OCI-LY1 (cell line): Measurements from ENCODE around the gene RSRC2.
"Not testable (repeated sequence)": the region's sequence is repeated elsewhere in the genome, so short reads cannot be mapped to it uniquely, and the experiment has no call there.

ENCODE experiments used
- H2AFZ ChIP-seq: fragments of 200-600 bp; sonication (generic), shearing (Covaris generic); 2 replicates; pipeline ENCODE4 v1.6.0; 2014; ENCODE audit warnings: antibody characterized with exemption, mild to moderate bottlenecking, low read length
- H3F3A ChIP-seq: fragments of 200-600 bp; sonication (generic), shearing (Covaris generic); 2 replicates; pipeline ENCODE4 v1.6.0; 2014; ENCODE audit warnings: mild to moderate bottlenecking, antibody characterized with exemption, low read length, moderate library complexity; ENCODE audit not compliant: insufficient read depth
- H3K27ac ChIP-seq: fragments of 200-600 bp; sonication (generic); 2 replicates; pipeline ENCODE4 v1.5.1; 2014; ENCODE audit warnings: low read length, mixed run types, mild to moderate bottlenecking, low read depth; ENCODE audit not compliant: poor library complexity, severe bottlenecking
- H3K27me3 ChIP-seq: fragments of 200-600 bp; sonication (generic); 2 replicates; pipeline ENCODE4 v1.6.0; 2014; ENCODE audit warnings: antibody characterized with exemption, mild to moderate bottlenecking, low read length, moderate library complexity; ENCODE audit not compliant: insufficient read depth
- H3K36me3 ChIP-seq: fragments of 200-600 bp; sonication (generic); 2 replicates; pipeline ENCODE4 v1.6.1; 2014; ENCODE audit warnings: mild to moderate bottlenecking, antibody characterized with exemption, low read length, moderate library complexity, mixed read lengths; ENCODE audit not compliant: insufficient read depth
- H3K4me1 ChIP-seq: fragments of 200-600 bp; sonication (generic); 2 replicates; pipeline ENCODE4 v1.5.1; 2014; ENCODE audit warnings: mild to moderate bottlenecking, low read length, moderate library complexity; ENCODE audit not compliant: insufficient read depth, severe bottlenecking
- H3K4me2 ChIP-seq: fragments of 200-600 bp; sonication (generic), shearing (Covaris generic); 2 replicates; pipeline ENCODE4 v1.6.1; 2014; ENCODE audit warnings: low read length
- H3K4me3 ChIP-seq: fragments of 200-600 bp; sonication (generic); 2 replicates; pipeline ENCODE4 v1.5.1; 2014; ENCODE audit warnings: low read length, low read depth, mild to moderate bottlenecking, mixed read lengths; ENCODE audit not compliant: poor library complexity, severe bottlenecking
- H3K79me2 ChIP-seq: fragments of 200-600 bp; shearing (Covaris generic); 2 replicates; pipeline ENCODE4 v1.6.1; 2016; ENCODE audit warnings: mixed run types, low read length, mixed read lengths; ENCODE audit not compliant: insufficient read depth
- H3K9ac ChIP-seq: fragments of 200-600 bp; sonication (generic), shearing (Covaris generic); 2 replicates; pipeline ENCODE4 v1.6.1; 2014; ENCODE audit warnings: mild to moderate bottlenecking, low read length, mixed read lengths
- H3K9me2 ChIP-seq: fragments of 200-600 bp; sonication (generic), shearing (Covaris generic); 2 replicates; pipeline ENCODE4 v1.6.1; 2014; ENCODE audit warnings: low read depth, mild to moderate bottlenecking, low read length, mixed read lengths
- H3K9me3 ChIP-seq: fragments of 200-600 bp; shearing (Covaris generic); 2 replicates; pipeline ENCODE4 v1.6.1; 2014; ENCODE audit warnings: low read length, mixed read lengths
- H4K20me1 ChIP-seq: fragments of 200-600 bp; sonication (generic), shearing (Covaris generic); 2 replicates; pipeline ENCODE4 v1.6.0; 2016; ENCODE audit warnings: mild to moderate bottlenecking, low read length; ENCODE audit not compliant: insufficient read depth
- EZH2 ChIP-seq: fragments of 200-600 bp; sonication (generic), shearing (Covaris generic); IDR thresholded peaks from 2 replicates; pipeline ENCODE4 v1.8.0; 2017; ENCODE audit warnings: borderline replicate concordance, mixed run types, mild to moderate bottlenecking, antibody characterized with exemption, low read length, moderate library complexity, mixed read lengths
- TF ChIP-seq, protein P1 (sequence below): fragments of 200-600 bp; sonication (generic), shearing (Covaris generic); IDR thresholded peaks from 2 replicates; pipeline ENCODE4 v1.5.1; 2017; ENCODE audit warnings: mild to moderate bottlenecking, antibody characterized with exemption, low read length, moderate library complexity, mixed read lengths

The RSRC2 gene, protein sequence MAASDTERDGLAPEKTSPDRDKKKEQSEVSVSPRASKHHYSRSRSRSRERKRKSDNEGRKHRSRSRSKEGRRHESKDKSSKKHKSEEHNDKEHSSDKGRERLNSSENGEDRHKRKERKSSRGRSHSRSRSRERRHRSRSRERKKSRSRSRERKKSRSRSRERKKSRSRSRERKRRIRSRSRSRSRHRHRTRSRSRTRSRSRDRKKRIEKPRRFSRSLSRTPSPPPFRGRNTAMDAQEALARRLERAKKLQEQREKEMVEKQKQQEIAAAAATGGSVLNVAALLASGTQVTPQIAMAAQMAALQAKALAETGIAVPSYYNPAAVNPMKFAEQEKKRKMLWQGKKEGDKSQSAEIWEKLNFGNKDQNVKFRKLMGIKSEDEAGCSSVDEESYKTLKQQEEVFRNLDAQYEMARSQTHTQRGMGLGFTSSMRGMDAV

DNA sequence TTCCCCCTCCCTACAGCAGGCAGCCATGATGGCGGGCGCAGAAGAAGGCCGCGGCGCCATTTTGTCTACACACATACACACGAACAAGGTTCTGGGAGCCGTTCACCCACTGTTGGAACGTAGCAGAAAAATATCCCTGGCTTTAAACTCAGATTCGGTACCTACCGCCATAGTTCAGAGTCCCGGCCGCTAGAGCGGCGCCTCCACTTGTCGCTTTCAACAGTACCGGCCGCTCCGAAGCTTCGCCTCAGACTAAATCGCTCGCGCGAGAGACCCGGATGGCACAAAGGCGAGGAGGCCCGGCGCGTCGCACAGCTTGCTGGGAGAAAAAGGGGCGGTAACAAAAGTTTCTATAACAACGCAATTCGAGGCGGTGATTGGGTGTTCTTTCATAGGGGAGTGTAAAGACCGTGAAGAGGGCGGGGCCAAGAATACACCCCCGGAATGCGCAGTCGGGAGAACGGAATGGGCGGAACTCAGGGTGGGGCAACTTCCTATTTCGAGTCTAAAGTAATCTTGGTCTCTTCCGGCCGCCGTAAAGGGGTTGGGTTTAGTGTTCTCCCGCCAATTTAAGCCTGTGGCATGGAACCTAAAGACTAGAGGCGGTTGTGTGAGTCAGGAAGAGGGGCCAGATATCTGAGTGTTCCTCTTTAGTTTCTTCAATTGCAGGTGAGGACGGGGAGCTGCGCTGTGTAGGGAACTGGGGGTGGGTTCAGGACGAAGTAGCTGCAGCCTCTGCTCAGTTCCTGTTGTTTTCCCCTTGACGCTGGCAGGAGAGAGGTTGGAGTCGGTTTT, at the start of gene RSRC2, which contains the start of gene KNTC1:
RSRC2 (minus strand) TSS at position 254 of the 795 bp plus-strand sequence; CDS start at position 171, 83 bp downstream.
KNTC1 (plus strand) TSS at position 567 of the 795 bp plus-strand sequence. CDS start 2,815 bp downstream, outside the sequence.
- Histone ChIP-seq H3K9me2 (no peaks in the 10 kb centered on the region), H3K4me1 (peaks cover 43% of the 10 kb centered on the region), H2AFZ (no peak within 1 kb of the TSS), H3K4me3 (peak within 1 kb of the TSS; percentile 97), H3K27ac (peak within 1 kb of the TSS; percentile 85), H3K9ac (peak within 1 kb of the TSS; percentile 99), H3K4me2 (peak within 1 kb of the TSS; percentile 95), H4K20me1 (no peaks in the 10 kb centered on the region), H3F3A (no peaks in the 10 kb centered on the region), H3K79me2 (peaks cover 73% of the 10 kb centered on the region), H3K36me3 (peaks cover 74% of the 10 kb centered on the region), H3K27me3 (no peaks in the 10 kb centered on the region), H3K9me3 (no peaks in the 10 kb centered on the region)
- no peak for TF ChIP-seq EZH2
- TF ChIP-seq, protein P1, sequence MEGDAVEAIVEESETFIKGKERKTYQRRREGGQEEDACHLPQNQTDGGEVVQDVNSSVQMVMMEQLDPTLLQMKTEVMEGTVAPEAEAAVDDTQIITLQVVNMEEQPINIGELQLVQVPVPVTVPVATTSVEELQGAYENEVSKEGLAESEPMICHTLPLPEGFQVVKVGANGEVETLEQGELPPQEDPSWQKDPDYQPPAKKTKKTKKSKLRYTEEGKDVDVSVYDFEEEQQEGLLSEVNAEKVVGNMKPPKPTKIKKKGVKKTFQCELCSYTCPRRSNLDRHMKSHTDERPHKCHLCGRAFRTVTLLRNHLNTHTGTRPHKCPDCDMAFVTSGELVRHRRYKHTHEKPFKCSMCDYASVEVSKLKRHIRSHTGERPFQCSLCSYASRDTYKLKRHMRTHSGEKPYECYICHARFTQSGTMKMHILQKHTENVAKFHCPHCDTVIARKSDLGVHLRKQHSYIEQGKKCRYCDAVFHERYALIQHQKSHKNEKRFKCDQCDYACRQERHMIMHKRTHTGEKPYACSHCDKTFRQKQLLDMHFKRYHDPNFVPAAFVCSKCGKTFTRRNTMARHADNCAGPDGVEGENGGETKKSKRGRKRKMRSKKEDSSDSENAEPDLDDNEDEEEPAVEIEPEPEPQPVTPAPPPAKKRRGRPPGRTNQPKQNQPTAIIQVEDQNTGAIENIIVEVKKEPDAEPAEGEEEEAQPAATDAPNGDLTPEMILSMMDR: no peak

DNA sequence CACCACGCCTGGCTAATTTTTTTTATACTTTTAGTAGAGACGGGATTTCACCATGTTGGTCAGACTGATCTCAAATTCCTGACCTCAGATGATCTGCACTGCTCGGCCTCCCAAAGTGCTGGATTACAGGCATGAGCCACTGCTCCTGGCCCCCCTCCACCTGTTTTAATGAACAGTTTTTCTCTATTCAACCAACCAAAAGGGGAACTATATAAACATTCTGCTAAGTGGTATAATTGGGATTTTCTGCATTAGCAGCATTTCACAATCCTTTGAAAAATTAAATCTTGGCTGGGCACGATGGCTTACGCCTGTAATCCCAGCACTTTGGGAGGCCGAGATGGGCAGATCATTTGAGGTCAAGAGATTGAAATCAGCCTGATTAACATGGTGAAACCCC, 45.1 kb upstream of the RSRC2 start:
- Histone ChIP-seq H3K9ac (no peak overlapping the region), H3K4me3 (no peak overlapping the region), H4K20me1 (no peaks in the 10 kb centered on the region), H2AFZ (no peak overlapping the region), H3K79me2 (no peaks in the 10 kb centered on the region), H3K36me3 (peaks cover 95% of the 10 kb centered on the region), H3K9me2 (no peaks in the 10 kb centered on the region), H3K9me3 (no peaks in the 10 kb centered on the region), H3K4me2 (no peak overlapping the region), H3K27ac (no peak overlapping the region), H3K27me3 (no peaks in the 10 kb centered on the region), H3F3A (no peaks in the 10 kb centered on the region), H3K4me1 (no peaks in the 10 kb centered on the region)
- TF ChIP-seq EZH2: no peak

DNA sequence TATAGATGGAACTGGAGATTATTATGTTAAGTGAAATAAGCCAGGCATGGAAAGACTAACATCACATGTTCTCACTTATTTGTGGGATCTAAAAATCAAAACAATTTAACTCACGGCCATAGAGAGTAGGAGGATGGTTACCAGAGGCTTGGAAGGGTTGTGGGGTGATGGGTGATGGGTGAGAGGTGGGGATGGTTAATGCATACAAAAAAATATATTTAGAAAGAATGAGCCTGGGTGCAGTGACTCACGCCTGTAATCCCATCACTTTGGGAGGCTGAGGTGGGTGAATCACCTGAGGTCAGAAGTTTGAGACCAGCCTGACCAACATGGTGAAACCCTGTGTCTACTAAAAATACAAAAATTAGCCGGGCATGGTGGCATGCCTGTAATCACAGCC, 43.3 kb upstream of the RSRC2 start:
- H3K27ac ChIP-seq, H3K4me1 ChIP-seq, H2AFZ ChIP-seq, H3K9ac ChIP-seq, H3K4me3 ChIP-seq, H3K79me2 ChIP-seq, H3K9me2 ChIP-seq, H3K9me3 ChIP-seq, H3F3A ChIP-seq, H3K27me3 ChIP-seq, H3K4me2 ChIP-seq, H4K20me1 ChIP-seq: not testable (repeated sequence)
- peaks cover 84% of the 10 kb centered on the region for H3K36me3 ChIP-seq

DNA sequence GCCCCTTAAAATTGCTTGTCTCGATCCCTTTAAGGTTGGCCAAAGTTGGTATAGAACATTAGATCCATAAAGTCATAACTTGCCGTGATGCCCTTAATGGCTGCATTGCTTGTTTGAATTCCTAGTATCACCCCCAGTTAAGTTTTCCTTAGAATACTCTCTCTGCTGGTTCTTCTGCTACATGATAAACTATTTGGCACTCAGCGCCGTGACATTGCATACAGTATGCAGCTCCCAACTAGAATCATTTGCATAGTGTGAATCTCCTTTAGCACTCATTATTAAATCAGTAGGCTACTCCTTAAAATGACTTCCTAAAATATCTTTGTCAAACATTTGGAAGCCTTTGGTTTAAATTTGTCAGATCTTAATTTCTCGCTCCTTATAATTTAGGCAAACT, 42.6 kb upstream of the RSRC2 start:
- no peak overlapping the region for H3K4me2 ChIP-seq
- no peaks in the 10 kb centered on the region for H3K9me2 ChIP-seq

DNA sequence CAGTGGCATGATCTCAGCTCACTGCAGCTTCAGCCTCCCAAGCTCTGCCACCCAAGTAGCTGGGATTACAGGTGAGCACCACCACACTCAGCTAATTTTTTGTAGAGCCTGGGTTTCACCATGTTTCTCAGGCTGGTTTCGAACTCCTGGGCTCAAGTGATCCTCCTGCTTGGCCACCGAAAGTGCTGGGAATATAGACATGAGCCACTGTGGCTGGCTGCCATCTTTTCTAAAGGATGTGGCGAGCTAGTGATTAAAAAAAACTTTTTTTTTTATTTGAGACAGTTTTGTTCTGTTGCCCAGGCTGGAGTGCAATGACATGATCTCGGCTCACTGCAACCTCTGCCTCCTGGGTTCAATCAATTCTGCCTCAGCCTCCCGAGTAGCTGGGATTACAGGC, 40.1 kb upstream of the RSRC2 start:
- H3K9ac ChIP-seq, H3F3A ChIP-seq, H4K20me1 ChIP-seq, H3K4me3 ChIP-seq, H3K4me1 ChIP-seq, H3K27ac ChIP-seq, H3K9me3 ChIP-seq, H3K9me2 ChIP-seq, H3K79me2 ChIP-seq, H2AFZ ChIP-seq, H3K27me3 ChIP-seq, H3K4me2 ChIP-seq: not testable (repeated sequence)
- H3K36me3 ChIP-seq: peaks cover 79% of the 10 kb centered on the region

More for the DNA sequence above, 42.6 kb upstream of the RSRC2 start:
- Histone ChIP-seq H3F3A (no peaks in the 10 kb centered on the region), H3K27ac (no peak overlapping the region), H3K9ac (no peak overlapping the region), H3K36me3 (peaks cover 84% of the 10 kb centered on the region), H2AFZ (no peak overlapping the region), H4K20me1 (no peaks in the 10 kb centered on the region), H3K27me3 (no peaks in the 10 kb centered on the region), H3K4me1 (no peaks in the 10 kb centered on the region), H3K79me2 (no peaks in the 10 kb centered on the region), H3K4me3 (no peak overlapping the region), H3K9me3 (no peaks in the 10 kb centered on the region)
- TF ChIP-seq, protein P1: no peak
- no peak for TF ChIP-seq EZH2
